GF-D8 (cell line): ENCODE data around the gene ALDH3B1.

Experiments
- DNase-seq: peaks from one replicate; lab custom pipeline; 2025; lab: John Stamatoyannopoulos, UW

ALDH3B1 gene

DNA sequence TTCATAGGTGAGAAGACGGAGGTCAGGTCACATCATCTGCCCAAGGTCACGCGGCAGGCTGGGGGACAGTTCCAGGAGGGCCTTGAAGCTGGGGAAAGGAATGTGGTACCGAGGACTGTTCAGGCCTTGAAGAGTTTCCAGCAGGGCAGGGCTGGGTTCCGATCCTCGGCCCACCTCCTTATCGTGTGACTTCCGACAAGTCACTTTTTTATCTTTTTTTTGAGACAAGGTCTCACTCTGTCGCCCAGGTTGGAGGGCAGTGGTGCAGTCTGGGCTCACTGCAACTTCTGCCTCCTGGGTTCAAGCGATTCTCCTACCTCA is 21.0 kb downstream of the ALDH3B1 start:
- DNase-seq = no peak

GRCh38 chr11:68032003-68032402 is 21.9 kb downstream of the ALDH3B1 start:
- DNase-seq = no peak

DNA sequence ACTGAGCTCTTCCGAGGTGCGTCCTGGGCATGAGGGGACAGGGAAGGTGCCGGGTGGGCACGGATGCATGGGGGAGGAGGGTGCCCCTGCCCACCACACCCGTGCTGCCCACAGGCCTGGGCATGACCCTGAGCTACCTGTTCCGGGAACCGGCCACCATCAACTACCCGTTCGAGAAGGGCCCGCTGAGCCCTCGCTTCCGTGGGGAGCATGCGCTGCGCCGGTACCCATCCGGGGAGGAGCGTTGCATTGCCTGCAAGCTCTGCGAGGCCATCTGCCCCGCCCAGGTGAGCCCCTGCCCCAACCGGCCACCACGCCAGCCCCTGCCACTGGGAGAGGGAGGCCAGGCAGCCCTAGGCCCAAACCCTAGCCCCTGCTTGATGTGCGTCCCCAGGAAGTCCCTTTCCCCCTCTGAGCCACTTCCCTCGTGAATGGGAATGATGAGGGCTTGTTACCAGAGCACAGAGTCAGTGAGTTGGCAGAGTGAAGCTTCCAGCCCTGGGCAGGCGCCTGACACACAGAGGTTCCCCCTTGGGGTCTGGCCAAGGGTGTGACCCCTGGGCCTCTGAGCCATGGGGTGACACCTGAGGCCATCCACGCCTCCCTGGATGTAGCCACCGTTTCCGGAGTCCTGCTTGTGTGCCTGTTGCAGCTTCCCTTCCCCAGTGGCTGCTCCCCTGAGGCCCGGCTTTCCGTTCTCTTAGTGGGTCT is 23.0 kb downstream of the ALDH3B1 start:
- DNase-seq = no peak

GRCh38 chr11:68033708-68034045 is 23.6 kb downstream of the ALDH3B1 start:
- no peak for DNase-seq

GRCh38 chr11:68035266-68035876 is 25.2 kb downstream of the ALDH3B1 start:
- DNase-seq = no peak

GRCh38 chr11:68036141-68036716 is 26.1 kb downstream of the ALDH3B1 start:
- DNase-seq = peak; percentile 65

- peak; percentile 65 for DNase-seq
Observed at GRCh38 chr11:68036717-68037239, 26.7 kb downstream of the ALDH3B1 start.

- DNase-seq = no peak
Observed at GRCh38 chr11:68037411-68038225, 27.5 kb downstream of the ALDH3B1 start.

- no peak for DNase-seq
Observed at GRCh38 chr11:68038226-68038717, 28.1 kb downstream of the ALDH3B1 start.

- DNase-seq = peak; percentile 67
Observed at GRCh38 chr11:68038718-68039525, 28.8 kb downstream of the ALDH3B1 start, which contains the start of gene TCIRG1. TSS of gene TCIRG1 (plus strand) at chr11:68039025. CDS start at chr11:68041272, 2,247 bp downstream.

- DNase-seq = no peak
Observed at GRCh38 chr11:68039526-68040086, 29.5 kb downstream of the ALDH3B1 start.

DNA sequence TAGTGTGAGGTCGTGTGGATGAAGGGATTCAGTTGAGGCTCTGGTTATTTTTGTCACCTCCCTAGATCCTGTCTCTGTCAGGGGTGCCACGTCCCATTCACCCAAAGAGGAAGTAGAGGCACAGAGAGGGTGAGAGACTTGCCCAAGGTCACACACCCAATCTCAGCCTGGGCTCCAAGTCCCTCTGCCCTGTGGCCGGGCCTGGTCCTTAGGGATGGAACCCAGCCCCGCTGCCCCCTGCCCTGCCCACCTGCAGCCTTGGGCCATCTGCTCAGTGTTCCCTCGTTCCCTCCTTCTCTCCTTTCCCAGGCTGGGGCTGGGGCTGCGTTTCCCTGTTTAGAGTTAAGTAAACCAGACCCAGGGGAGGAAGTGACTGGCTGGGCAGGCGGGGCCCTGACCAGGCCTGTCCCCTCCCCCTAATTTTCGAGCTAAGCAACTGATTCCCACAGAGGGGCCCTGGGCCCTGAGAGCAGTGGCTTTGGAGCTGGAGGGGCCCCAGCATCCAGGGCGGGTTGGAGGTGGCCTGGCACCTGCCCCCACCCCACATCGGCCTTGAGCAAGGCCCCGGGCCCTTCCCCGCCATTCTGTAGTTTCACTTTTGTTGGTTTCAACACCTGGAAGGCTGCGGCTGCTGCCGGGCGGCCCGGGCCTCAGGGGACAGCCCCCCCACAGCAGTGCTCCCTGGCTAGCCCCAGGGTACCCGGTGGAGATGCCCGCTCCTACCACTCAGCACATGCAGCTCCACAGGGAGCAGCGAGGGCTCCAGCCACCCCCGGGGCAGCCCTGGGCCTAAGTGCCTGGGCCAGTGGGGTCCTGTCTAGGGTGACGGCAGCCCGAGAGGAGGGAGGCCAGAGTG is 30.2 kb downstream of the ALDH3B1 start:
- DNase-seq = peak; percentile 73

- DNase-seq = no peak
Observed at GRCh38 chr11:68040957-68041591, 30.9 kb downstream of the ALDH3B1 start.

GRCh38 chr11:68041617-68042218 is 31.6 kb downstream of the ALDH3B1 start:
- no peak for DNase-seq

DNA sequence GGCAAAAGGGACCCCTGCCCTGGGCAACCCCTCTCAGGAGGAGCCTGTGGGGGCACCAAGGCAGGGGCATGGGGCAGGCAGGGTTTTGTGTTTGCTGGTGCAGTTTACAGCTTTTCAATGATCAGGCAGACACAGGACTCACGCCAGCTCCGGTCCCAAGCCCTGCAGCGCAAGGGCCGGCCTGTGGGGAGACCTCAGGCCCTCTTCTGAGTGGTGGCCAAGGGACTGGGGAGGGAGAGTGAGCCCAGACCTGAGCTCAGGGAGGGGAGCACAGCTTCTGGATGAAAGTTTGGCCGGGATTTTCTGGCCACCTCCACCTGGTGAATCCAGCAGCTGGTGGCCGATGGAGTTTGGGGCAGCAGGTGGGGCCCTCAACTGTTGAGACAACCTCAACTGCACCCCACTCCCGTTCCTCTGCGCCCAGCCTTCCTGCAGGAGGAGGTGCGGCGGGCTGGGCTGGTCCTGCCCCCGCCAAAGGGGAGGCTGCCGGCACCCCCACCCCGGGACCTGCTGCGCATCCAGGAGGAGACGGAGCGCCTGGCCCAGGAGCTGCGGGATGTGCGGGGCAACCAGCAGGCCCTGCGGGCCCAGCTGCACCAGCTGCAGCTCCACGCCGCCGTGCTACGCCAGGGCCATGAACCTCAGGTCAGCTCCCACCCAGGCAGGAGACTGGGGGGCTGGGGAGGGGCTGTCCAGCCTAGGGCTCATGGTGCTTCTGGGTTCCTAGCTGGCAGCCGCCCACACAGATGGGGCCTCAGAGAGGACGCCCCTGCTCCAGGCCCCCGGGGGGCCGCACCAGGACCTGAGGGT is 32.3 kb downstream of the ALDH3B1 start:
- DNase-seq = no peak

DNA sequence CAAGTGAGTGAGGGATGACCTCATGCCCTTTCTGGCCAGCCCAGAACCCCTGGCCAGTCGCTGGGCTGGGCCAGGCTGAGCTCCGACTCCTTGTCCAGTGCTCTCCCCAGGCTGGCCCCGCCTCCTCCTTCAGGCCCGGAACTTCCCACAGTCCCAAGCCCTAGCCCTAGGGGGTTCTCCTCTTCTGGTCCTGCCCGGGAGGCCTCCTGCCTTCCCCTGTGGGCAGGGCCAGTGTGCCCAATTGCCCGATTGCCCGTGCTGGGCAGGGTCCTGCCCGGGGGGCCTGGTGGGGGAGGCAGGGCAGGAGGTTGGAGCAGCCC is 32.9 kb downstream of the ALDH3B1 start:
- no peak for DNase-seq

DNA sequence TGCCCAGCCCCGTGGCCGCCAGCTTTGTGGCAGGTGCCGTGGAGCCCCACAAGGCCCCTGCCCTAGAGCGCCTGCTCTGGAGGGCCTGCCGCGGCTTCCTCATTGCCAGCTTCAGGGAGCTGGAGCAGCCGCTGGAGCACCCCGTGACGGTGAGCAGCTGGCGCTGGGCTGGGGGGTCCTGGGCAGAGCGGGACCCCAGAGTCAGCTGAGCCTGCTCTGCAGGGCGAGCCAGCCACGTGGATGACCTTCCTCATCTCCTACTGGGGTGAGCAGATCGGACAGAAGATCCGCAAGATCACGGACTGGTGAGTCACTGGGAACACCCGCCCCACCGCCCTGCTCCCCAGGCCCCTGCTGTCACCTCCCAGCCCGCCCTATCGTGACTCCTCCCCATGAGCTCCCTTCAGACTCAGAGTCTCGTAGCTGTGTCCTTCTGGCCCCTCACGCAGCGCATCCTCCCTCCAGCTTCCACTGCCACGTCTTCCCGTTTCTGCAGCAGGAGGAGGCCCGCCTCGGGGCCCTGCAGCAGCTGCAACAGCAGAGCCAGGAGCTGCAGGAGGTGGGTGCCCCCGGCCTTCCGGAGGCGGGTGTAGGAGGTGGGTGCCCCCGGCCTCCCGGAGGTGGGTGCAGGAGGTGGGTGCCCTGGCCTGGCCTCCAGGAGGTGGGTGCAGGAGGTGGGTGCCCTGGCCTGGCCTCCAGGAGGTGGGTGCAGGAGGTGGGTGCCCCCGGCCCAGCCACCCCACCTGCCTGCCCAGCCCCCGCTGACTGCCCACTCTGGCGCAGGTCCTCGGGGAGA is 33.4 kb downstream of the ALDH3B1 start:
- no peak for DNase-seq
